Body of pancreas (tissue), 4 donors: Measurements from ENCODE around the gene PPP1R1A.

ENCODE experiments used
- CTCF ChIP-seq, 7 experiments: fragments of 450-650 bp in 4 of 7; fragments of 200-600 bp in 3 of 7; sonication (generic) in 3 of 7; IDR thresholded peaks; one replicate each; pipeline ENCODE4 v1.5.1; 2016 to 2019; ENCODE audit warnings: antibody characterized with exemption in 7 of 7
- POLR2A ChIP-seq, 3 donors: fragments of 450-650 bp; IDR thresholded peaks; one replicate each; pipeline ENCODE4 v1.6.1; 2016; ENCODE audit warnings: antibody characterized with exemption in 3 of 3, mild to moderate bottlenecking in 2 of 3

- TF ChIP-seq CTCF (IDR thresholded peaks at IDR 0.05): no peak
- no peak for TF ChIP-seq POLR2A (IDR thresholded peaks at IDR 0.05)
Observed at GRCh38 chr12:54616933-54617680, 28.6 kb upstream of the PPP1R1A start.
